GM18519 (cell line): ENCODE measurements around the gene MRC1.
"Not testable (repeated sequence)": the region's sequence is repeated elsewhere in the genome, so short reads cannot be mapped to it uniquely, and the experiment has no call there.

Source experiments
- ATAC-seq: cut with Tn5 transposase; IDR thresholded peaks from one replicate; pipeline ENCODE4 v1.9.1; 2021; ENCODE audit warnings: mild to moderate bottlenecking, moderate library complexity; ENCODE audit not compliant: unreplicated experiment, low FRiP score

The MRC1 gene

DNA sequence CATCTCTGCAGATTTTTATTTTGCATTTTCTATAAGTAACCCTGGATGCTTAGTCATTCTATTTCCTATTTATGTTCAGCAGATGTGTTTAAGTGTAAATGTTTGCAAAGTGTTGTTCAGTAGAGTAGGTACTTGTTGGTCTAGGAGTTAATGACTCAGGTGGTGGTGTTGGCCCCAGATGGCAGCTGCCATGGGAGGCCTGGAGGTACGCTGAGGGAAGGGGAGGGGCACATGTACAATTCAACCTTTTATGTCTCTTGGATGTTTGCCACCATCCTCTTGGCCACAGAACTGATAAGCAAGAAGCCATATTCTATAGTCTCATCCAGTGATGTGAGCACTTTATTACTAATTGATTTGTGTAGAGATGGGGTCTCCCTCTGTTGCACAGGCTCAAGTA is 74.5 kb downstream of the MRC1 start:
- ATAC-seq = no peak

DNA sequence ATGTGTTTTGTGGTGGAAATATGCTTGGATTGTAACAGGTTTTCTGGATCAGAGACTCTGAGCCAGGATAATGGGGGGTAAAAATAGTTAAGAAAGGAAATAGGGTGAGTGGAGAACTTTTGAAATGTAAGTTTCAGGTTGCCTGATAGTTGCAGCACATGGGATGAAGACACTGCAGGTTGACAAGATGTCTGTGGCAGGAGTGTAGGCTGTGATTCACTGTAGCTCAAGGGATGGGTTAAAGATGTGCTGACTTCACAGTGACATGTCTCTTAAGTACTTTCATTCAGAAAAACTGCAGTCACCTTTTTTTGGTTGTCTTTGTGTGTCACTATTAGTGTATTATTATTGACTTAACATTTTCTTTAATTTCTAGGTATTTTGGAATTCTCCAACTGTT is 79.0 kb downstream of the MRC1 start:
- ATAC-seq = no peak

DNA sequence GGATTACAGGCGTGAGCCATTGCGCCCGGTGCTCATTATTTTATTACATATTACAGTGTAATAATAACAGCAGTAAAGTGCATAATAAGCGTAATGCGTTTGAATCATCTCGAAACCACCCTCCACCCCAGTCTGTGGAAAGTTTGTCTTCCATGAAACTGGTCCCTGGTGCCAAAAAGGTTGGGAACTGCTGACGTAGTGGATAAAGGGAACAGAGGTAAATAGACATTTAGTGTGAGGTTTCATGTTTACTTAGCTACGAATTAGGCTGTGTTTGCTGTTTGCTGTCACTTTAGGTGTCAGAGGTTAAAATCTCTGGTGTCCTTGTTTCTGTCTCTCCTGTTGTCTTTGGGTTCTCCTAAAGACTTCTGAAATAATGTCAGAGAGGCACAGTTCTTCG is 82.3 kb downstream of the MRC1 start:
- no peak for ATAC-seq

DNA sequence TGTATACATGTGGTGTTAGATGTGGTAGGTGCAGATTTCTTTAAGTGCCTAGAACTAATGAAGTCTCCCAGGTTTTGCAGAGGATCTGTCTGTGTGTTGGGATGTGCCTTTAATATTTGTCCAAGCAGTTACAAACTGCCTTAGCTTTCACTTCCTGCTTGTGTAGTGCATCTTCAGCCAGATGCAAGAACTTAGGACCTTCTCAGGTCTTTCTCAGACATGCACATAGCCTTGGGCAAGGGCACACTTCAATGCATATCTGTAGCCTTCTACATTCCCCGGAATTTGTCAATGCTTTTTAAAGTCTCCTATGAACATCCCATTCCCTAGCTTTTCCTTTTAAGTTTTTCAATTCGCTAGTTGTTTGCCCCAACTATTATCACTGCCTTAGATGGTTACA is 95.4 kb downstream of the MRC1 start:
- no peak for ATAC-seq

DNA sequence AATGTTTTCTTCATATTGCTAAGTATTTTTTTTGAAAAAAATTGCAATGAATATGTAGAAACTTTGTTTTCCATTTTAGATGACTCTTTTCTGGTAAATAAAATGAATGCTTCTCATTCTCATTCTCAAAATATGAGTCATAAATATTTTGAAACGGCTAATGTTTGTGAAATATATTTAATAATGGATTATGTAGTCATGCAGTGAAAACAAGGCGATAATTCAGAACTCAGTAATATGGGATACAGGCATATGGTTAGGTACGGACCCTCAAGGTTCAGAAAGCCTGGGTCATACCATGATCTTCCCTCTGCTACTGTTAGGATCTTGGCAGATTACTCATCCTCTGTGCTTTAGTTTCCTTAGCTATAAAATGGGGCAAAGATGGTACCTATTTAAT is 96.3 kb downstream of the MRC1 start:
- ATAC-seq = no peak

DNA sequence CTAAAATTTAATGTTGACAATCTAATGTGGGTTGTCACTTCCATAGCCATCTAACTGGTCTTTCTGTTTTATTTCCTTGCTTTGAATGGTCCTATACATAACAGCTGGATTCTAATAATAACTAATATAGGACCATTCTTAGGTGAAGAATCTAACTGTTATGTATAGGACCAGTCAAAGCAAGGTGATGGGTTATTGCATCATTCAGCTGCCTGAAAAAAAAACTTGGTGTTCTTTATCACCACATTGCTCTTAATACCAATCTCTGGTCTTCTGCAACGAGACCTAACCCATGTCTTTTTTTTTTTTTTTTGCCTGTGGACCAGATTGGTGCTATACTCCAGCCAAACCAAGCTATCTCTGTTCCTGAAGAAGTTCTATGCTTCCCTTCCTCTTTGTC is 96.9 kb downstream of the MRC1 start:
- ATAC-seq = no peak

DNA sequence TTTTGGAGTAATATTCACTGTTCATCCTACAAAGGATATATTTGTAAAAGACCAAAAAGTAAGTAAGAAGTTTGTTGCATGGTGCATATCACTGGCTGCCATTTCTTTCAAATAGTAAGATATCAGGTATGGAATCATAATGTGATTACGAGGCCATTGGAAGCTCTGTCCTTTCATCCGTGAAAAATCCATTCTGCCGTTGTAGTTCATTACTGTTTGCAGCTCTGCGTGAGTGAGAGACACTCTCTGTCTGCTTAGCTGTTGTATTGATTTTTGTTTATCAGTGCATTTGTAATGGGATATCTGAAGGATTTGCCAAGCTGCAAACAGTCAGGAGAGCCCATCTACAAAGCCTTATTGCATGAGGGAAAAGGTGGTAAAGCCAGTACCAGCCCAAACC is 98.5 kb downstream of the MRC1 start:
- no peak for ATAC-seq

DNA sequence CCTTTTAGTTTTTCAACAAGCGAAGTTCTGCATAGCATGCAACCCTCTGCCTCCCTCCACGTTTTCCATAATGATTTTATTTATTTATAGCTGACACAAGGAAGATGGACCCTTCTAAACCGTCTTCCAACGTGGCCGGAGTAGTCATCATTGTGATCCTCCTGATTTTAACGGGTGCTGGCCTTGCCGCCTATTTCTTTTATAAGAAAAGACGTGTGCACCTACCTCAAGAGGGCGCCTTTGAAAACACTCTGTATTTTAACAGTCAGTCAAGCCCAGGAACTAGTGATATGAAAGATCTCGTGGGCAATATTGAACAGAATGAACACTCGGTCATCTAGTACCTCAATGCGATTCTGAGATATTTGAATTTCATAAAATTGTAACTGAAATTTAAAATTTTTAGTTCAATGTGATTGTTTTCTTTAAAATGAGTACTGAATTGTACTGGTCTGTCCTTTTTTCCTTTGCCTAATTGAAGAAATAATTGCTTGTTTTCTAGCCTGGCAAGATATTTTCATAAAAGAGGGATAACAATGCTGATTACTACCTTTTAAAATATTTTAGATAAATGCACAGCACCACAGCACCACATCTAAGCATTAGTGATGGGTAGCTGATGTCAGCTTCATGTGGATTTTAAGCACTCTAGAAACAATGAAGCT is 101.1 kb downstream of the MRC1 start:
- no peak for ATAC-seq

DNA sequence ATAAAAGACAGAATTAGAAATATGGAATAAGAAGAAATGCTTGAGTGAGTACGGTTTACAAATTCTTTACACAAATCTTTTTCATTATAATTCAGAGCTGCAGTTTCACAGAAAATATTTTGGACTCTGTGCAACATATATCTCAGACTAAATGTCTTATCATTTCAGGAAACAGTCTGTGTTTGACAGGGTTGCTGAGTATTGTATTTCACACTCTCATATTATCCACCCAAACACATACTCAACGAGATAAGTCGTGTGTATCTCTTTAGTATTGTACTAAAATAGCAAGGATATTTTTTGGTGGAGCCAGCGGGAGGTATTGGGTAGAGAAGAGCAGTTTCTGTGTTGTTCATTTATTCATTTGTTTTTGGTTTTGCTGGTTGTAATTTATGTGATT is 103.6 kb downstream of the MRC1 start:
- ATAC-seq = no peak

DNA sequence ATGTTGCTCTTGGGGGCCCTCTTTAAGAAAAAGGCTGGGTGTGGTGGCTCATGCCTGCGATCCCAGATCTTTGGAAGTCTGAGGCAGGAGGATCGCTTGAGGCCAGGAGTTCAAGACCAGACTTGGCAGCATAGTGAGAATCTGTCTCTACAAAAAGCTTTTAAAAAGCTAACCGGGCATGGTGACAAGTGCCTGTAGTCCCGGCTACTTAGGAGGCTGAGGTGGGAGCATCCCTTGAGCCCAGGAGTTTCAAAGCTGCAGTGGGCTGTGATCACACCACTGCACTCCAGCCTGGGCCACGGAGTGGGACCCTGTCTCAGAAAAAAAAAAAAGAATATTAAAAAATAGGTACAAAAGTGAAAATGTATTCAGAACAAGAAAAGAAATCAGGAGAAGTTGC is 104.5 kb downstream of the MRC1 start:
- ATAC-seq = no peak

DNA sequence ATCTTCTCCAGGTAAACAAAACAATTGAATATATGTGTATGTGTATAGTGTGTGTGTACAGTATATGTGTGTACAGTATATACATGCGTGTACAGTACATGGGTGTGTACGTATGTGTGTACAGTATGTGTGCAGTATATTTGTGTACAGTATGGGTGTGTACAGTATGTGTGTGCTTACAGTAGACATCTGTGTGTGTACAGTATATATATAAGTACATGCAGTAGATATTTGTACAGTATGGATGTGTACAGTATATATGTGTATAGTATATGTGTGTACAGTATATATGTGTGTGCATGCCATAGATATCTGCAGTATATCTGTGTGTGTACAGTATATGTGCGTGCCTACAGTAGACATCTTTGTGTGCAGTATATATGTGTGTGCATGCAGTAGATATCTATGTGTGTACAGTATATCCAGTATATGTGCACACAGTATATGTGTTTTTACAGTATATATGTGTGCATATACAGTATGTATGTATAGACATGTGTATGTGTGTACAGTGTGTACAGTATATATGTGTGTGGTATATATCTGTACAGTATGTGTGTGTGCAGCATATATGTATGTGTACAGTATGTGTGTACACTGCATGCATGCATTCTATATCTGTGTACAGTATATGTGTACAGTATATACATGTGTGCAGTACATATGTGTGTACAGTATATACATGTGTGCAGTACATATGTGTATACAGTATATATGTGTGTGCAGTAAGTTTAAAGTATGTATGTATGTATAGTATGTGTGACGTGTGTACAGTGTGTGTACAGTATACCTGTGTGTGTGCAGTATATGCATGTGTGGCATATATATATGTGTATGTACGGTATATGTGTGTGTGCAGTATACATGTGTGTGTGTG is 105.3 kb downstream of the MRC1 start:
- no peak for ATAC-seq

DNA sequence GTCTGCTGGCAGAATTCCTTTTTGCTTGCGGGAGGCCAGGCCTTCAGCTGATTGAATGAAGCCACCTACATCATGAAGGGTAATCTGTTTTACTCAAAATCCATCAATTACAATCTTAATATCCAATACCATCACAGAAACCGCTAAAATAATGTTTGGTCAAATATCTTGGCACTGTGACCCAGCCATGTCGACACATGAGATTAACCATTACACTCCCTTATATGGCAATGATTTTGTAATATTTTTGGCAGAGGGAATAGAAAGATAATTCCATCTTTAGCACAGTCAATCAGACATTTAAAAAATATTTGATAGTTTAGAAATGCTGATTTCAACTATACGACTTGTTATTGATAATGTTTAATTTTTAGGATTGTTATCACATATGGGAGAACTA is 106.0 kb downstream of the MRC1 start:
- ATAC-seq = no peak

DNA sequence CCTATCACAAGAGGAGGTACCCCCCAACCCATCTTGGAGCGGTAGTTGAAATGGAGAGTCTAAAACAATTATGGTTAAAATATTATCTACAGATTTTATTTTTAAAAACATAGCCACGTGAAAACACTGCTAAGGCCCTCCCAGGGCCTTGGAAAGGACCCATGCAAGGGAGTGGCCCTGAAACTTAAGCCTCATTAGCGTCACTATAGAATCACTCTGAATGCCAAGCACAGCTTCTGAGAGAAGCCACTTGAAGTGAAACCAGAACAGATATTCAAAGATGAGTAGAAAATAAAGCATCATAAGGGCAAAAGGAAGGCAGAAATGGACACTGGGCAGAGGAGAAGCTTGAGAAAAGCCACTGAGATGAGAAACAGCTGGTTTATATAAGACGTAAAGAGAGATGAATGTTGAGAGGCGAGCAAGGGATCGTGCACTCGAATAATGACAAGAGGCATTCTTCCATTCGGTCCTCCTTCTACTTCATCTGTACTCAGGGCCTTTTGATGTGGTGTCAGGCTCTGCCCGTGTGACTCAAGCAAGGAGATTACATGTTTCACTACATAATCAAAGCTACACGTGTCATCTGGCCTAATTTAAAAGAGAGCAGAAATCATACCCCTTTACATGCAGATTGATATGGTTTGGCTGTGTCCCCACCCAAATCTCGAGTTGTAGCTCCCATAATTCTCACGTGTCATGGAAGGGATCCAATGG is 109.2 kb downstream of the MRC1 start:
- no peak for ATAC-seq

DNA sequence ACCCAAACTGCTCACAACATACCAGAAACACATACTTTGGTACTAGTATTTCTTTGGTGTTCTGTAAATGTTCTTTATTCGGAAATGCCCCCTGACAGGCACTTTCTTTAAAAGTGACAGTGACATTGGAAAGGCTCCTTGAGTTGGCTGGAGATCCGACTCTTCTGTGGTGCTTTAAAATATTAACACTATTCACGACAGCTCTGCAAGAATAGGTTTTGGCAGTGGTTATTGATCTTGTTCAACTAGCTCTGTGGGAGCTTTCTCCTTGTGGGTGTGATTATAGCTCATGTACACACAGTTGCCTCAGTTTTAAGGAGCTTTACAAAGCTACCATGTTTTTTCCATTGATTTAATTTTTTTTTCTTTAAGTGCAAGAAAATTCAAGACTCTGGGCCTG is 112.2 kb downstream of the MRC1 start:
- ATAC-seq = no peak

DNA sequence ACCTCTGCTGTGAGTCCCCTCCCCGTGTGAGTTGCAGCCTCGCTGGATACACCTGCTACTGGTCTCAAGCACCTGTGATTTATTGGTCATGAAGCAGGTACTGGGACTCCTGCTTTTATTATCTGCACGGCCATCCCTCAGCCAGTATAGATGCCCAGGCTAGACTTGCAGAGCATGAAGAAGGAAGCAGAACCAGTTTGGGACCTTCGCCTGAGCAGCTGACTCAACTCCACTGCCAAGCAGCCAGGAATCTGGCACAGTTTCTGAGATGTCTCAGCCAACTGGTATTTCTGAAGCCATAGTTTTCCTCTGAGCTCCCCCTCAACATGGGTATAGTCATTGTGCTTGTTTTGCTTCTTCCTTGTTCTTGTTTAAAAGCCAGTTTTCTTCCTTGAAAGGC is 114.6 kb downstream of the MRC1 start:
- ATAC-seq = no peak

DNA sequence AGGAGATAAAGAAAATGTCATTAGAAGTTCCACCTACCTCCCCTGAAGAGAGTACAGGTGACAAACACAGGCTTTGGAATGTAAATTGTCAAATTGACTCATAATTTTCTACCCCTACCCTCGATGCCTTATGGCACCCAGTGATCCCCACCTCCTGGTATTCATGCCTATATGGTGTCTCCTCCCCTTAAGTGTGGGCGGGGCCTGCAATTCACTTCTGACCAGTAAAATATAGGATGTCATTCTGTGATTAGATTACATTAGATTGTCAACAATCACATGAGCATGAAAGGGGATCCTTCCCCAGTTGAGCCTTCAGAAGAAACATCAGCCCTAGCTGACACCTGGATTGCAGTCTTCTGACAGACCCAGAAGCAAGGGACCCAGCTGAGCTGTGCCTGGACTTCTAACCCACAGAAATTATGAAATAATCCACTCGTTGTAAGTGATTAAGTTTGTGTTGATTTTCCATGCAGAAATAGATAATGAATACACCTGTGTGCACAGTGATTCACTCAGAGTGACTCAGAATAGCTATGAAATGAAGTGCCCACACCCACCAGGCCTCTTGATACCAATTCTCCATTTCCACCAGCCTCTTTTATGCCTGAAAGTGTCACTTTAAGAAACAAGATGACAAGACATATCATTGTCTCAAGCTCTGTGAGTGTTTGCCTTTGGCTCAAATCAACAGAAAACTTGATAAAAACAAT is 134.0 kb downstream of the MRC1 start:
- ATAC-seq = no peak

DNA sequence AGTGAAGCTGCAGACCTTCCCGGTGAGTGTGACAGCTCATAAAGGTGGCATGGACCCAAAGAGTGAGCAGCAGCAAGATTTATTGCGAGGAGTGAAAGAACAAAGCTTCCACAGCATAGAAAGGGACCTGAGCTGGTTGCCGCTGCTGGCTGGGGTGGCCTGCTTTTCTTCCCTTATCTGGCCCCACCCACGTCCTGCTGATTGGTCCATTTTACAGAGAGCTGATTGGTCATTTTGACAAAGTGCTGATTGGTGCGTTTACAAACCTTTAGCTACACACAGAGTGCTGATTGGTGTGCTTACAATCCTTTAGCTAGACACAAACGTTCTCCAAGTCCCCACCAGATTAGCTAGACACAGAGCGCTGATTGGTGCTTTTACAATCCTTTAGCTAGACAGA is 141.1 kb downstream of the MRC1 start:
- ATAC-seq = not testable (repeated sequence)

DNA sequence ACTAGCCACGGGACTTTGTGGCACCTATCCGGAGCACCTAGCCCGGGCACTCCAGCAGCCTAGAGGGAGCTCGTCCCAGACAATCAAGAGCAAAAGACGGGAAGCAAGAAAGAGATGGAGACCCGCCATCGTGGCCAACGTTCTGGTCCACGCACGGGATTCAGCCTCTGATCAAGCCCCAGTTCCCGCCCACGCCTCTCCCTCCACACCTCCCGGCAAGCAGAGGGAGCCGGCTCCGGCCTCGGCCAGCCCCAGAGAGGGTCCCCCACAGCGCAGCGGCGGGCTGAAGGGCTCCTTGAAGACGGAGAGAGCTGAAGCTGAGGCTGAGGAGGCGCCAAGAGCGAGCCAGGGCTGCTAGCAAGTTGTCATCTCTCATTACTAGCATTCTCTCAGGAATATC is 141.6 kb downstream of the MRC1 start:
- ATAC-seq = no peak

DNA sequence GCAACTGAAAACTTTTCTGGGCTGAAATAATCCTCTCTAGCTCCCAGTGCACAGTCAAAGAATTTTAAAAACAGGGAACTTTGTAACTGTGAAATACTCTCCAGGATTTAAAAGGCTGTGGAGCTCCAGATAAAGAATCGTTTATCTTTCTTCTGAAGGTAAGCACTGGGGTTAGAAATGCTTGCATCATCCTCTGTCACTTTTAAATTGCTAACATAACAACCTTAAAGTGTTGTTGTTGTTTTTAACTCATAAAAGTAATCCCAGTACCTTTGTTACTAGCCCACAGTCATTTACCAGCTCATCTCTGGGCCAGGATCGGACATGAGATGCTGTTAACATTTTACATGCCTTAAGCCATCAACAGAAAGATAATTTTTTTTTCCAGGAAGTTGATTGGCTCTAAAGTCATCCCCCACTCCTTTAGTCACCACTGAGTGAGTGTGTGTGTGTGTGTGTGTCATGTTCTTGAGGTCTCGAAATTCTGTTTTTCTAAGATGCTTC is 142.8 kb downstream of the MRC1 start, which contains the start of gene SLC39A12:
Gene SLC39A12 (plus strand): TSS at position 51 of the 504 bp plus-strand sequence. CDS start 1,359 bp downstream, outside the sequence.
- ATAC-seq = no peak

DNA sequence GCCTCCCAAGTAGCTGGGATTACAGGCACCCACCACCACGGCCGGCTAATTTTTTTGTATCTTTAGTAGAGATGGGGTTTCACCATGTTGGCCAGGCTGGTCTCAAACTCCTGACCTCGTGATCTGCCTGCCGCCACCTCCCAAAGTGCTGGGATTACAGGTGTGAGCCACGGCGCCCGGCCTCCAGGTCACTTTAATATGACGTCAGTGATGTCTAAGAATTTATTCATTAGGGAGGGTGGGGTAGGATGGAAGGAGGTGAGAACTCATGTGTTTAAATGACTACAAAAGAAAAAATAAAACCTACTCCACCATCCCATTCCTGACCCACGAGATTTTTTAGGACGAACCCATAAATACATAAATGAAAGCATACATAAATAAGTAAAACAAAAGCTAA is 145.2 kb downstream of the MRC1 start:
- not testable (repeated sequence) for ATAC-seq

DNA sequence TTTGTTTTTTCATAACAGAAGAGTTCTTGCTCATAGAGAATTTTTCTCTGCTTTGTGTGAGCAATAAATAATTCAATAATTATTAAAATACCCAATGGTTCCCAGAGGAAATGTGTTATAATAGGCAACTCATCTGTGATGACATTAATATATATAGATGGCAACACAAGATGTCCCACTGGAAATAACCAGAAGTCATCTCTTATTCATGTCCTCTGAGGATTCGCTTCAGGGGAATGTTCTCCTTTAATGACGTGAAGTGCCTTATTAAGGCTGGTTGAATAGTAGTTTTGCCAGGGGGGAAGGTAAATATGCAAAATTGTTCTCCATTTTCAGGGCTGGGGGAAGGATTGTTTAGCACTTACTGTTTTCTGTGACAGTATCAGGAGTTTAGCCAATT is 145.7 kb downstream of the MRC1 start:
- ATAC-seq = no peak
